RWPE2 (cell line): ENCODE results near the gene COL21A1.

ENCODE experiments used
- ATAC-seq: fragments of 200-7000 bp; cut with Tn5 transposase; 3 replicates; pipeline ENCODE4 v1.9.1; 2021; ENCODE audit warnings: low read depth
- DNase-seq: peaks from one replicate; pipeline ENCODE4 v3.0.0-alpha.2; 2020; ENCODE audit warnings: low spot score
- H3K27ac ChIP-seq: fragments of 450-650 bp; 2 replicates; pipeline ENCODE4 v1.5.1; 2017; ENCODE audit warnings: mild to moderate bottlenecking; ENCODE audit not compliant: poor library complexity, severe bottlenecking
- H3K27me3 ChIP-seq: fragments of 250-450 bp; sonication (Bioruptor Pico); 2 replicates; pipeline ENCODE4 v1.5.1; 2021; ENCODE audit warnings: mild to moderate bottlenecking, moderate library complexity; ENCODE audit not compliant: insufficient read depth, poor library complexity, severe bottlenecking
- H3K36me3 ChIP-seq: fragments of 250-450 bp; sonication (Bioruptor Pico); 2 replicates; pipeline ENCODE4 v1.5.1; 2020; ENCODE audit warnings: low read depth, mild to moderate bottlenecking, moderate library complexity
- H3K4me1 ChIP-seq: fragments of 250-450 bp; sonication (Bioruptor Pico); 2 replicates; pipeline ENCODE4 v1.5.1; 2021; ENCODE audit warnings: mild to moderate bottlenecking, moderate library complexity; ENCODE audit not compliant: insufficient read depth, poor library complexity, severe bottlenecking
- H3K4me3 ChIP-seq: fragments of 250-450 bp; sonication (Bioruptor Pico); 2 replicates; pipeline ENCODE4 v1.5.1; 2021; ENCODE audit warnings: mild to moderate bottlenecking, moderate library complexity; ENCODE audit not compliant: severe bottlenecking
- H3K9me3 ChIP-seq: fragments of 250-450 bp; sonication (Bioruptor Pico); 2 replicates; pipeline ENCODE4 v1.5.1; 2021; ENCODE audit warnings: mild to moderate bottlenecking, moderate library complexity; ENCODE audit not compliant: severe bottlenecking
- TF ChIP-seq, protein P1 (sequence below): fragments of 450-650 bp; IDR thresholded peaks from one replicate; pipeline ENCODE4 v1.5.1; 2017; ENCODE audit warnings: mild to moderate bottlenecking, moderate library complexity; ENCODE audit not compliant: poor library complexity, severe bottlenecking

COL21A1 gene

GRCh38 chr6:56072856-56073255 is 174.5 kb downstream of the COL21A1 start:
- no peak overlapping the region for H3K27ac ChIP-seq
- H3K4me3 ChIP-seq = no peak overlapping the region
- TF ChIP-seq, protein P1, sequence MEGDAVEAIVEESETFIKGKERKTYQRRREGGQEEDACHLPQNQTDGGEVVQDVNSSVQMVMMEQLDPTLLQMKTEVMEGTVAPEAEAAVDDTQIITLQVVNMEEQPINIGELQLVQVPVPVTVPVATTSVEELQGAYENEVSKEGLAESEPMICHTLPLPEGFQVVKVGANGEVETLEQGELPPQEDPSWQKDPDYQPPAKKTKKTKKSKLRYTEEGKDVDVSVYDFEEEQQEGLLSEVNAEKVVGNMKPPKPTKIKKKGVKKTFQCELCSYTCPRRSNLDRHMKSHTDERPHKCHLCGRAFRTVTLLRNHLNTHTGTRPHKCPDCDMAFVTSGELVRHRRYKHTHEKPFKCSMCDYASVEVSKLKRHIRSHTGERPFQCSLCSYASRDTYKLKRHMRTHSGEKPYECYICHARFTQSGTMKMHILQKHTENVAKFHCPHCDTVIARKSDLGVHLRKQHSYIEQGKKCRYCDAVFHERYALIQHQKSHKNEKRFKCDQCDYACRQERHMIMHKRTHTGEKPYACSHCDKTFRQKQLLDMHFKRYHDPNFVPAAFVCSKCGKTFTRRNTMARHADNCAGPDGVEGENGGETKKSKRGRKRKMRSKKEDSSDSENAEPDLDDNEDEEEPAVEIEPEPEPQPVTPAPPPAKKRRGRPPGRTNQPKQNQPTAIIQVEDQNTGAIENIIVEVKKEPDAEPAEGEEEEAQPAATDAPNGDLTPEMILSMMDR = no peak
- peaks cover 2% of the 10 kb centered on the region for H3K9me3 ChIP-seq
- H3K36me3 ChIP-seq = no peaks in the 10 kb centered on the region
- H3K27me3 ChIP-seq = no peaks in the 10 kb centered on the region
- no peak for DNase-seq
- H3K4me1 ChIP-seq = no peaks in the 10 kb centered on the region
- ATAC-seq = no peak

DNA sequence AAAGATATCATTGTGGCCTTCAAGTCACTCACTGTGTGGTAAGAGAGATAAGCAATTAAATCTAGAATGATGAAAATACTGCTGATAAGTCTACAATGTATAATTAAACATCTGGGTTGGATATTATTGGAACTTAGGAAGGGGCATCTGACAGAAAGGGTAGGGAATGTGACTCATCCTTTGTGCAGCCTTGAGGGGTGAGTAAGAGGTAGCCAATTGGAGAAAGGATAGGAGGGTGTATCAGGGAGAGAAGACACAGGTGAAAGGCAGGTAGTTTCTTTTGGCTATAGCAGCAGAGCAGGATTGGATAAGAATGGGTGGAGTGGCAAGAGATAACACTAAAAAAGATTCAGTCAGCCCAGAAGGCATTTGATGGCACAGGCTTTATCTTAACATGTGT is 182.0 kb downstream of the COL21A1 start:
- Histone ChIP-seq H3K36me3 (no peaks in the 10 kb centered on the region), H3K27ac (no peak overlapping the region), H3K4me3 (no peak overlapping the region), H3K9me3 (no peaks in the 10 kb centered on the region), H3K27me3 (no peaks in the 10 kb centered on the region), H3K4me1 (no peaks in the 10 kb centered on the region)
- TF ChIP-seq, protein P1 = no peak
- no peak for DNase-seq
- ATAC-seq = peak; percentile 64; the same call in 2 of the 3 replicates

DNA sequence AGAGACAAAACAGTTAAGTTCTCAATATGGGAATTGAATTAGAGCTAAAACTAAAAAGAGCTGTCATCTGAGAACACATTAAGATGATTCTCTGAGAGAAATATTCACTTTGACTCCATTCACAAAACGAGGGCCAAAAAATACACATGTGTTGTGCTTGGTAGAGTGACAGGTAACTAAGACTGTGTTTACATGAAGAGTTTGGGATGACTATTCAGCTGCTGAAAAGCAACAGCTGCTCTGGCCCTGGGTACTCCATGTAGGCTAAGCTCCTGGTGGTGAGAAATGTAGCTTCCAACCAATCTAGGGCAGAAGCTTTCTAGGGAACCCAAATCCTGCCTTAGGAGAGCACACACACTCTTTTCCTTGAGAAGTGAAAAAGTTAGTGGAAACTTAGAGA is 184.5 kb downstream of the COL21A1 start:
- no peak overlapping the region for H3K27ac ChIP-seq
- no peak for DNase-seq

GRCh38 chr6:56058636-56059035 is 188.7 kb downstream of the COL21A1 start:
- ATAC-seq (no peak), DNase-seq (no peak)
- Histone ChIP-seq H3K9me3 (no peaks in the 10 kb centered on the region), H3K27me3 (no peaks in the 10 kb centered on the region), H3K4me1 (no peaks in the 10 kb centered on the region), H3K4me3 (no peak overlapping the region), H3K36me3 (no peaks in the 10 kb centered on the region), H3K27ac (no peak overlapping the region)
- TF ChIP-seq, protein P1 = no peak

More for the DNA sequence above, 184.5 kb downstream of the COL21A1 start:
- Histone ChIP-seq H3K9me3 (no peaks in the 10 kb centered on the region), H3K4me3 (no peak overlapping the region), H3K36me3 (no peaks in the 10 kb centered on the region), H3K4me1 (no peaks in the 10 kb centered on the region), H3K27me3 (no peaks in the 10 kb centered on the region)
- ATAC-seq = no peak
- TF ChIP-seq, protein P1 = no peak

GRCh38 chr6:56055081-56055704 is 192.2 kb downstream of the COL21A1 start:
- H3K4me1 ChIP-seq = no peaks in the 10 kb centered on the region
- TF ChIP-seq, protein P1 = no peak
- ATAC-seq = no peak
- H3K4me3 ChIP-seq = no peak overlapping the region
- no peaks in the 10 kb centered on the region for H3K27me3 ChIP-seq
- no peak overlapping the region for H3K27ac ChIP-seq
- no peak for DNase-seq
- H3K9me3 ChIP-seq = no peaks in the 10 kb centered on the region
- H3K36me3 ChIP-seq = no peaks in the 10 kb centered on the region
